Panc1 (cell line): ENCODE results near the gene HLA-DPB1. TPM values are rescaled to one million over a fixed set of nuclear protein-coding genes. Genes with fewer than 3 reads are reported as not detected.

ENCODE experiments used
- ATAC-seq: fragments of 200-7000 bp; cut with Tn5 transposase; 2 replicates; pipeline ENCODE4 v1.9.1; 2020; ENCODE audit warnings: mild to moderate bottlenecking, moderate library complexity
- BruUV-seq: library from RNA; stranded (reverse); fragments of 400-500 nt; replicated peaks from 2 replicates; lab custom pipeline; 2021; lab: Mats Ljungman, UMichigan
- CTCF ChIA-PET: fragments of 300-600 bp; sonication (Branson Sonifier 250); formaldehyde crosslinking; loops from one replicate; lab custom pipeline; 2022; ENCODE audit warnings: antibody characterized with exemption; lab: Charles Lee
- POLR2A ChIA-PET: fragments of 300-600 bp; sonication (Branson Sonifier 250); formaldehyde crosslinking; loops from one replicate; lab custom pipeline; 2022; ENCODE audit warnings: antibody characterized with exemption; lab: Charles Lee
- DNase-seq: peaks from one replicate; pipeline ENCODE4 v3.0.0-alpha.2; 2010; ENCODE audit warnings: low read depth, low spot score
- H3K27ac ChIP-seq: 2 replicates; pipeline ENCODE4 v1.5.1; 2011; ENCODE audit warnings: mild to moderate bottlenecking, low read length, inconsistent platforms
- H3K27me3 ChIP-seq: fragments of 200-500 bp; sonication (Bioruptor generic); 2 replicates; pipeline ENCODE4 v1.6.0; 2014; ENCODE audit warnings: low read length, inconsistent platforms; ENCODE audit not compliant: control insufficient read depth, insufficient read depth
- H3K36me3 ChIP-seq: fragments of 200-500 bp; sonication (Bioruptor generic); 2 replicates; pipeline ENCODE4 v1.5.1; 2014; ENCODE audit warnings: inconsistent platforms, mild to moderate bottlenecking, low read length, moderate library complexity; ENCODE audit not compliant: control insufficient read depth, insufficient read depth
- H3K4me1 ChIP-seq: 2 replicates; pipeline ENCODE4 v1.5.1; 2011; ENCODE audit warnings: inconsistent platforms, mild to moderate bottlenecking, low read length, moderate library complexity; ENCODE audit not compliant: control insufficient read depth, insufficient read depth
- H3K4me3 ChIP-seq, 2 experiments: 2 replicates each; pipeline ENCODE4 v1.5.1; 2011 to 2012; ENCODE audit warnings: low read depth in 2 of 2, low read length in 2 of 2, mild to moderate bottlenecking in 2 of 2, inconsistent platforms in 1 of 2, moderate library complexity in 1 of 2
- H3K9me3 ChIP-seq: fragments of 200-500 bp; sonication (Bioruptor generic); 2 replicates; pipeline ENCODE4 v1.5.1; 2014; ENCODE audit warnings: low read depth, mild to moderate bottlenecking, inconsistent platforms, low read length, moderate library complexity; ENCODE audit not compliant: control insufficient read depth, insufficient read depth
- CTCF ChIP-seq: fragments of 450-650 bp; IDR thresholded peaks from 2 replicates; pipeline ENCODE4 v1.5.1; 2017; ENCODE audit warnings: mild to moderate bottlenecking
- POLR2AphosphoS5 ChIP-seq: IDR thresholded peaks from 2 replicates; pipeline ENCODE4 v1.6.1; 2012; ENCODE audit warnings: mild to moderate bottlenecking, low read depth, low read length, moderate library complexity
- SIN3A ChIP-seq: IDR thresholded peaks from 2 replicates; pipeline ENCODE4 v1.6.1; 2012; ENCODE audit warnings: low read depth, mild to moderate bottlenecking, low read length, moderate library complexity, borderline replicate concordance; ENCODE audit not compliant: insufficient read depth
- TCF7L2 ChIP-seq: IDR thresholded peaks from 2 replicates; pipeline ENCODE4 v1.6.1; 2011; ENCODE audit warnings: mild to moderate bottlenecking, low read depth, low read length, inconsistent platforms
- in situ Hi-C: cut with HindIII; loops from 2 replicates; pipeline ENCODE4 v1.10.0; 2016; ENCODE audit warnings: low sequenced_read_pairs, low pct_unique_long_range_greater_than_20kb
- intact Hi-C: fragments of 100-400 bp; cut with micrococcal nuclease; formaldehyde crosslinking; loops from one replicate; pipeline ENCODE4 v1.10.0; 2022; ENCODE audit not compliant: unreplicated experiment
- total RNA-seq: library from RNA; stranded (reverse); gene quantifications from one replicate; pipeline ENCODE4 v1.2.1, GENCODE V29; 2021; ENCODE audit not compliant: unreplicated experiment
- TF ChIP-seq, protein P1 (sequence below), 2 experiments: IDR thresholded peaks; 2 replicates each; pipeline ENCODE4 v1.6.1; 2011 to 2012; ENCODE audit warnings: low read depth in 2 of 2, control low read depth in 1 of 2, low read length in 1 of 2, mild to moderate bottlenecking in 1 of 2, moderate library complexity in 1 of 2; ENCODE audit not compliant: insufficient read depth in 1 of 2

Gene HLA-DPB1
- total RNA-seq, 1 experiment from 2014 or later, result 0.64 TPM

GRCh38 chr6:33091957-33092356 lies 16.2 kb downstream of the HLA-DPB1 start:
- ChIA-PET CTCF (no interaction called here), POLR2A (no interaction called here)
- BruUV-seq, result no TSS peak
- H3K4me1 ChIP-seq, result no peaks in the 10 kb centered on the region
- H3K36me3 ChIP-seq, result no peaks in the 10 kb centered on the region
- ATAC-seq (no peak), DNase-seq (no peak)
- in situ Hi-C loops, result no loop called here
- intact Hi-C loops, result no loop called here
- peak; percentile 58 for TF ChIP-seq CTCF
- TF ChIP-seq, protein P1, sequence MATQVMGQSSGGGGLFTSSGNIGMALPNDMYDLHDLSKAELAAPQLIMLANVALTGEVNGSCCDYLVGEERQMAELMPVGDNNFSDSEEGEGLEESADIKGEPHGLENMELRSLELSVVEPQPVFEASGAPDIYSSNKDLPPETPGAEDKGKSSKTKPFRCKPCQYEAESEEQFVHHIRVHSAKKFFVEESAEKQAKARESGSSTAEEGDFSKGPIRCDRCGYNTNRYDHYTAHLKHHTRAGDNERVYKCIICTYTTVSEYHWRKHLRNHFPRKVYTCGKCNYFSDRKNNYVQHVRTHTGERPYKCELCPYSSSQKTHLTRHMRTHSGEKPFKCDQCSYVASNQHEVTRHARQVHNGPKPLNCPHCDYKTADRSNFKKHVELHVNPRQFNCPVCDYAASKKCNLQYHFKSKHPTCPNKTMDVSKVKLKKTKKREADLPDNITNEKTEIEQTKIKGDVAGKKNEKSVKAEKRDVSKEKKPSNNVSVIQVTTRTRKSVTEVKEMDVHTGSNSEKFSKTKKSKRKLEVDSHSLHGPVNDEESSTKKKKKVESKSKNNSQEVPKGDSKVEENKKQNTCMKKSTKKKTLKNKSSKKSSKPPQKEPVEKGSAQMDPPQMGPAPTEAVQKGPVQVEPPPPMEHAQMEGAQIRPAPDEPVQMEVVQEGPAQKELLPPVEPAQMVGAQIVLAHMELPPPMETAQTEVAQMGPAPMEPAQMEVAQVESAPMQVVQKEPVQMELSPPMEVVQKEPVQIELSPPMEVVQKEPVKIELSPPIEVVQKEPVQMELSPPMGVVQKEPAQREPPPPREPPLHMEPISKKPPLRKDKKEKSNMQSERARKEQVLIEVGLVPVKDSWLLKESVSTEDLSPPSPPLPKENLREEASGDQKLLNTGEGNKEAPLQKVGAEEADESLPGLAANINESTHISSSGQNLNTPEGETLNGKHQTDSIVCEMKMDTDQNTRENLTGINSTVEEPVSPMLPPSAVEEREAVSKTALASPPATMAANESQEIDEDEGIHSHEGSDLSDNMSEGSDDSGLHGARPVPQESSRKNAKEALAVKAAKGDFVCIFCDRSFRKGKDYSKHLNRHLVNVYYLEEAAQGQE (IDR thresholded peaks at IDR 0.05; ENCODE audit: insufficient read depth in 1 of 2, low read depth in 2 of 2, low read length in 1 of 2), result no peak
- TF ChIP-seq POLR2AphosphoS5, result no peak
- no peak for TF ChIP-seq TCF7L2
- H3K4me3 ChIP-seq, result no peak overlapping the region
- no peak overlapping the region for H3K27ac ChIP-seq
- no peaks in the 10 kb centered on the region for H3K9me3 ChIP-seq
- peaks cover 31% of the 10 kb centered on the region for H3K27me3 ChIP-seq

- Histone ChIP-seq H3K4me1 (no peaks in the 10 kb centered on the region), H3K9me3 (no peaks in the 10 kb centered on the region), H3K27me3 (peaks cover 27% of the 10 kb centered on the region), H3K4me3 (no peak overlapping the region), H3K27ac (no peak overlapping the region), H3K36me3 (no peaks in the 10 kb centered on the region)
- POLR2A ChIA-PET, result no interaction called here
- CTCF ChIA-PET, result no interaction called here
- ATAC-seq (no peak), DNase-seq (no peak)
- BruUV-seq, result no TSS peak
- TF ChIP-seq POLR2AphosphoS5 (no peak), CTCF (no peak), TCF7L2 (no peak), SIN3A (no peak)
- TF ChIP-seq, protein P1 (IDR thresholded peaks at IDR 0.05; ENCODE audit: insufficient read depth in 1 of 2, low read depth in 2 of 2, low read length in 1 of 2), result no peak
- in situ Hi-C loops (no loop called here), intact Hi-C loops (no loop called here)
These were observed 16.6 kb downstream of the HLA-DPB1 start for GRCh38 chr6:33092385-33092784.
